Measurements from ENCODE around the gene LRP4.
"Not testable (repeated sequence)": the region's sequence is repeated elsewhere in the genome, so short reads cannot be mapped to it uniquely, and the experiment has no call there.

Gene LRP4

GRCh38 chr11:46927928-46928327 is 9.6 kb upstream of the LRP4 start:
- DNase-seq (ENCODE audit: low spot score) = not testable (repeated sequence)

DNA sequence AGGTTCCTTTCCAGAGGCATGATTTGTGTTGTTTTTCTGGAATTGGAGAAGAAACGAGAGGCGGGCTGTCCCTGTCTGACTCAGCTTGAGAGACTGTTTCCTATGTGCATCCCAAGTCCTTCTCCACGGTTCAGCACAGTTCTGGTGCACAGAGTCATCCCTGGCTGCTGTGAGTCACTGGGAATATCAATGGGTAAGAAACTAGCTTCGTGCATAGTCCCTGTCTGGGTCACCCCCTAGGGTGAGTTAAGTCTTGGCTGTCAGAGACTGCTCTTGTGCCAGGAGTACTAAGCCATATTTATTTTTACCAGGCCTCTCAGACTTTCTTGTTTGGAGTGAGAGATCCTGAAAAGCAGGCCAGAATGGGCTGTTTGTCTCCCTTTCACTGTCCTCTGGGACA is 2.4 kb upstream of the LRP4 start:
- DNase-seq (ENCODE audit: low spot score) = no peak

- peak; percentile 68 for DNase-seq (ENCODE audit: low spot score)
These were observed 601 bp upstream of the LRP4 start for GRCh38 chr11:46918788-46919513.

DNA sequence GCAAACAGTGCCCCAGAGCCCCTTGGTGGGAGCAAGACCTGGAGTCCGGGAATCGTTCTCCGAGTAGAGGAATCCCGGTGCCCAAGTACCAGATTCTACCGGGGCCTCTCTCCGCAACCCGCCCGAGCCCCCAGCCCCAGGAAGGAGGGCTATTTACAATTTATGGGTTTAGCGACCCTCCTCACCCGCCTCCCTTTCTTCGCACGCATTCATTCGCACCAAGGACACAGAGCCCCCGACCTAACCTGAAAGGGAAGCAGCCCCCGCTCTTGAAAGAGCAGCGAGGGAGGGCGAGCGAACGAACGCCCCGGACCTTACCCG is 628 bp downstream of the LRP4 start:
- no peak for DNase-seq (ENCODE audit: low spot score)

- DNase-seq (ENCODE audit: low spot score) = no peak
These were observed 1.1 kb downstream of the LRP4 start for GRCh38 chr11:46917109-46917761.

DNA sequence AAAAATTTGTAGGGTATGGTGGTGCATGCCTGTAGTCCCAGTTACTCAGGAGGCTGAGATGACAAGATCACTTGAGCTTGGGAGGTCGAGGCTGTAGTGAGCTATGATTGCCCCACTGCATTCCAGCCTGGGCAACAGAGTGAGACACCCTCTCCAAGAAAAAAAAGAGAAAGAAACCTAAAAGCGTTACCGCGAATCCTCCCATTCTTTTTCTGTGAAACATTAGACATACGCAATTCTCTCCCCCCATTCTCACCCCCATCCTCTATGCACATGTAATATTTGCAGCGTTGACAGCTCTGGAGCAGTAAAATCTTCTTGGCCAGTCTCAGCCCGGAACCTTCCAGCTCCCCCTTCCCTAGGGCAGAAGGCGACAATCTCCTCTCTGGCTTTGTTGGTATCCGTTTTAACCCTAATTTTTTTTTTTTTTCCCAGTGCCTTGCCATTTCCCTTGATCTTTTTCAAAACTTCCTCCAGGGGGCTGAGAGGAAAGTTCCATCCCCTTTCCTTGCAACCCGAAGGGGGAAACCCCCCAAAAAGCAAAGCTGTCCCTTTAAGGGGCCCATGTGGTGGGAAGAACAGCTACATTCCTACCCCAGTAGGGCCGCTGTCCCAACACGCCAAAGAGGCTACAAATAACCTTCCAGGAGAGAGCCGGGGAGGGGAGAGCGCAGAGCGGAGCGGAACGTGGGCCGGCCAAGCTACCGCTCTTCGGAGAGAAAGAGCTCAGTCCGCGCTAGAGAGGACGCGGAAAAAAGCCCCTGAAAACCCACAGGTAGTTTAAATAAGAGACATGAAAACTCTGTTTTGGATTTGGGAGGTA is 1.9 kb downstream of the LRP4 start:
- peak; percentile 73 for DNase-seq (ENCODE audit: low spot score)

GRCh38 chr11:46914910-46915309 is 3.4 kb downstream of the LRP4 start:
- DNase-seq (ENCODE audit: low spot score) = no peak

GRCh38 chr11:46914363-46914762 is 4.0 kb downstream of the LRP4 start:
- DNase-seq (ENCODE audit: low spot score) = no peak

DNA sequence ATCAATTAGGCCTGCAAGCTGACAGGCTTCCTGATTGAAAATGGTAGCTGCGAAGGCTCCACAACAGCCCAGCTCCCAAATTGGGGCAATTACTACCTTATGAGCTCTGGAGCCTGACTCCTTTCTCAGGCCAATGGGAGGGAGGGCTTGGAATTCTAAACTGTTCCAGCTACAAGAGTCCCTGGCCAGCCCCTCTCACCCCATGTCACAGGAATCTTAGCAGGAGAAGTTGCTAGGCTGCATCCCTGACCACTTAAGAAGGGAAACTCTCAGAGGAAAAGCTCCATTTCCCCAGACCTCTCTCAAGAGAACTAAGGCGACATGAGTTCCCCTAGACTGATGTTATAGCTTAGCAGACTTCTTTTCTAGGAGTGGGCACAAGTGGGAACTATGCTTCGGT is 4.9 kb downstream of the LRP4 start:
- no peak for DNase-seq (ENCODE audit: low spot score)

DNA sequence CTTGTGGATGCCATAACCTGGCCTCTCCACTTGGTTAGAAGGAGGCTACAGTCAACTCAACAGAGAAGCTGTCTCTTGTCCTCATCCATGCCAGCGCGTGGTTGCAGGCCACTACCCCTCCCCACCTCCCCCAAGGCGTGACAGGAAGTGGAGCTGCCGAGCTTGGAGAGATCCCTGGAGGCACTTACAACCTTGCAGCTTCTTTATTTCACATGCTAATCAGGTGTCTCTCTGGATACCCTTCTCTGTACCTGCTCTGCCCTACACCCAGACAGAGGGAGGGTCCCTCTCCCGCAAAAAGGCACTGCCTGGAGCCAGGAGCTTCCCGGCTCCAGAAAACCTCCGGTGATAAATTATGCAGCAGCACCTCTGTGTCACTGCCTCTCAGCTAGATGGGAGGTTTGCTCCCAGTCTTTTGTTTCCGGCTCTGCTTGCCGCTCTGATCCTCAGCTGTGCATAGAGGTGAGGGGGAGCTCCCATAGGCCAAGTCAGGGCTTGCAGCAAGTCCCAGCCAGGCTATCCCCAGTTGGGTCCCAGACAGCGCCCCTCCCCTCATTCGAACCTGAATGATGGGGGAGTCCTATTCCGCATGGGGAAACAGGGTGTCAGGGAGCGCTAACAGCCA is 5.7 kb downstream of the LRP4 start:
- DNase-seq (ENCODE audit: low spot score) = peak; percentile 75

DNA sequence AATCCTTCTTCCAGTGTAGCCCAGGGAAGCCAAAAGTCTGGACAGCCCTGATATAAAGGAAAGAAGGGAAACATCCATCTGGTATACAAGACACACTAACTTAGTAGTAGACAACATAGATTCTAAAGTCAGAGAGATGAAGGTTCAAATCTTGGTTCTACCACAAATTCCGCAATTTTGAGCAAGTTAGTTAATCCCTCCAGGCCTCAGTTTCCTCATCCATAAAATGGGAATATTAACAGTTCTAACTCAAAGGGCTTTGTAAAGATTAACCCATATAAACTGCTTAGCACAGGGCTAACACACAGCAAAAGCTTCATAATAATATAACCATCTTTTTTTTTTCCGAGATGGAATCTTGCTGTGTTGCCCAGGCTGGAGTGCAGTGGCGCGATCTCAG is 10.7 kb downstream of the LRP4 start:
- DNase-seq (ENCODE audit: low spot score) = no peak

GRCh38 chr11:46906609-46907041 is 11.7 kb downstream of the LRP4 start:
- DNase-seq (ENCODE audit: low spot score) = no peak

DNA sequence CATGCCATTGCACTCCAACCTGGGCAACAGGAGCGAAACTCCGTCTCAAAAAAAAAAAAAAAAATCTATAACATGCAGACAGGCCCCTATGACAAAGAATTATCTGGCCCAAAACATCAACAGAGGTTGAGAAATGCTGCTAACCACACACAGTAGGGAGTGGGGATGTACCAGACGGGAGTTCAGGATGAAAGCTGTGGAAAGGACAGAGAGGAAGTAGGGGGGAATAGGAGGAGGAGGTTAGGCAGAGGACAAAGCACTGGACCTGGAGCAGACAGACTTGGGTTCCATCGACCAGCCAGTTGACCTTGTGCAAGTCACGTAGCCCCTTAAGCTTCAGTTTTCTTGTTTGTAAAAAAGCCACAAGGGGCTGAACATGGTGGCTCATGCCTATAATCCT is 12.5 kb downstream of the LRP4 start:
- no peak for DNase-seq (ENCODE audit: low spot score)

GRCh38 chr11:46903846-46904245 is 14.5 kb downstream of the LRP4 start:
- DNase-seq (ENCODE audit: low spot score) = no peak

- no peak for DNase-seq (ENCODE audit: low spot score)
These were observed 15.7 kb downstream of the LRP4 start for GRCh38 chr11:46902694-46903093.

DNA sequence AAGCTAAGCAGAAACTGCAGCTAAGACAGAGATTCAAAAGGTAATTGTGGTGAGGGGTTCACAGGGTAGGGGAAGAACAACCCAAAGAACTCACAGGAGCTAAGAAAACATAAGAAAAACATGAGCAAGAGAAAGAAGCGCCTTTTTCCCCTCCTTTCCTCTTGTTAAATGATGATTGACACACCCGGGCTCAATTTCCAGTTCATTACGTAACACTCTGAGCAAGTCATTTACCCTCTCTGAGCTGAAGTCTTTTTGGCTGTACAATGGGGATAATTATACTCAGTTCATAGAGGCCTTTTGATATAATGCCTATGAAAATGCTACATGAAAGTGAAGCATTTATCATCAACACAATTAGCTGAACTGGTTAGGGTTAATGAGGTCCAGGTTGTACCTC is 17.2 kb downstream of the LRP4 start:
- DNase-seq (ENCODE audit: low spot score) = no peak

- DNase-seq (ENCODE audit: low spot score) = no peak
These were observed 18.1 kb downstream of the LRP4 start for GRCh38 chr11:46900091-46900746.

- no peak for DNase-seq (ENCODE audit: low spot score)
These were observed 18.8 kb downstream of the LRP4 start for GRCh38 chr11:46899501-46900025.

- DNase-seq (ENCODE audit: low spot score) = no peak
These were observed 19.8 kb downstream of the LRP4 start for GRCh38 chr11:46898396-46899095.

DNA sequence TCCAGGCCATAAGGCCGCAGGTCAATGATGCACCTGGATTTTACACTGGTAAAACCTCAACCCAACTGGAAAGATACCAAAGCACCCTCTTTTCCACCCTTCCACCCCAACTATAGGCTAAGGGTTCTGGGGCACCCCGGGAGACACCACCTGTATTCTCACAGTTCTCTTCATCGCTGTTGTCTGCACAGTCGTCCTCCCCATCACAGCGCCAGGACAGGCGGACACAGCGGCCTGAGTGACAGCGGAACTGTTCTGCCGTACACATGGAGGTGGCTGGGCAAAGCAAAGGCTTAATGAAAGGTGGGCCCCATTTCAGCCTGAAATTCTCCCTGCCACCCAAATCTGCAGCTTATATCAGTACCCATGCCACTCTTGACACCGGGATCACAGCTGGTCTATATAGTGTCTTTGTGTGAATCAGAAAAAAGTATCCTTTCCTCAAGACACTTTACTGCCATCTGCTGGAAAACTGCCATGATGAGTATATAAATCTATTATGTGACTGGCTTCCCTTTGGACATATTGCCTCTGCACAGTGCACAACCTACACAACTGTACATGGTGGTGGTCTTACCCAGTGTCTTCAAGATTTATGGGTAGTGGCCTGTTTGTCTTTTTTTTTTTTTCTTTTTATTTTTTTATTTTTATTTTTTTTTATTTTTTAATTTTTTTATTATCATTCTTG is 21.5 kb downstream of the LRP4 start:
- no peak for DNase-seq (ENCODE audit: low spot score)

- no peak for DNase-seq (ENCODE audit: low spot score)
These were observed 22.5 kb downstream of the LRP4 start for GRCh38 chr11:46895821-46896220.

Data from ecto neural progenitor cell (in vitro differentiated cells).